B cell (primary cell): ENCODE results near the gene TIGD1.

Source experiments
- EZH2 ChIP-seq: IDR thresholded peaks from 2 replicates; pipeline ENCODE4 v1.6.1; 2012; ENCODE audit warnings: borderline replicate concordance, low read depth, mild to moderate bottlenecking, moderate library complexity, low read length; ENCODE audit not compliant: insufficient read depth, poor library complexity, severe bottlenecking
- TF ChIP-seq, protein P1 (sequence below): fragments of 200-600 bp; IDR thresholded peaks from one replicate; pipeline ENCODE4 v1.8.0; 2022; ENCODE audit warnings: antibody characterized with exemption, mild to moderate bottlenecking

DNA sequence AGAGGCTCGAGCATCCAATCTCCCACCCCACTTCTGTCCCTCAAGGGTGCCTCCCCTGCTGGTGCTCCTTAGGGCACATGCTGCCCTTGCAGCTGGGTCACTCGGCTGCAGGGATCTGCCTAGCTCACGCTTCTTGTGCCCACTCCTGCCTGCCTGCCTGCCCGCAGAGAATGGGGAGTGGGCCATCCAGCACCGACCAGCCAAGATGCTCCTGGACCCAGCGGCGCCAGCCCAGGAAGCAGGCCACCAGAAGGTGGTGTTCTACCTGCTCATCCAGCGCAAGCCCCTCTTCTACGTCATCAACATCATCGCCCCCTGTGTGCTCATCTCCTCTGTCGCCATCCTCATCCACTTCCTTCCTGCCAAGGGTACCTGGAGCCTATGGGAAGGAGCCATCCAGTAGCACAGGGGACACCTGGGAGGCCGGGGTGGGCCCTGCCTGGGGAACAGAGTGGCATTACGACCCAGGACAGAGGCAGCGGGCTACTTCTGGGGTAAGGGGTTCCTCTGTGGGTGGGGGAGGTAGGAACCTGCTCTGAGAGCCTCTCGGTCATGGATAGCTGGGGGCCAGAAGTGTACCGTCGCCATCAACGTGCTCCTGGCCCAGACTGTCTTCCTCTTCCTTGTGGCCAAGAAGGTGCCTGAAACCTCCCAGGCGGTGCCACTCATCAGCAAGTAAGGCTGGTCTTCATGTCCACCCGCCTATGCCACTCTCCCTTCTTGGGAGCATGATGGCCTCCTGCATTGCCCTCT is 7.5 kb downstream of the TIGD1 start:
- TF ChIP-seq, protein P1, sequence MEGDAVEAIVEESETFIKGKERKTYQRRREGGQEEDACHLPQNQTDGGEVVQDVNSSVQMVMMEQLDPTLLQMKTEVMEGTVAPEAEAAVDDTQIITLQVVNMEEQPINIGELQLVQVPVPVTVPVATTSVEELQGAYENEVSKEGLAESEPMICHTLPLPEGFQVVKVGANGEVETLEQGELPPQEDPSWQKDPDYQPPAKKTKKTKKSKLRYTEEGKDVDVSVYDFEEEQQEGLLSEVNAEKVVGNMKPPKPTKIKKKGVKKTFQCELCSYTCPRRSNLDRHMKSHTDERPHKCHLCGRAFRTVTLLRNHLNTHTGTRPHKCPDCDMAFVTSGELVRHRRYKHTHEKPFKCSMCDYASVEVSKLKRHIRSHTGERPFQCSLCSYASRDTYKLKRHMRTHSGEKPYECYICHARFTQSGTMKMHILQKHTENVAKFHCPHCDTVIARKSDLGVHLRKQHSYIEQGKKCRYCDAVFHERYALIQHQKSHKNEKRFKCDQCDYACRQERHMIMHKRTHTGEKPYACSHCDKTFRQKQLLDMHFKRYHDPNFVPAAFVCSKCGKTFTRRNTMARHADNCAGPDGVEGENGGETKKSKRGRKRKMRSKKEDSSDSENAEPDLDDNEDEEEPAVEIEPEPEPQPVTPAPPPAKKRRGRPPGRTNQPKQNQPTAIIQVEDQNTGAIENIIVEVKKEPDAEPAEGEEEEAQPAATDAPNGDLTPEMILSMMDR, result no peak
- no peak for TF ChIP-seq EZH2
